ENCODE data around the gene FAM20A.

Gene FAM20A

DNA sequence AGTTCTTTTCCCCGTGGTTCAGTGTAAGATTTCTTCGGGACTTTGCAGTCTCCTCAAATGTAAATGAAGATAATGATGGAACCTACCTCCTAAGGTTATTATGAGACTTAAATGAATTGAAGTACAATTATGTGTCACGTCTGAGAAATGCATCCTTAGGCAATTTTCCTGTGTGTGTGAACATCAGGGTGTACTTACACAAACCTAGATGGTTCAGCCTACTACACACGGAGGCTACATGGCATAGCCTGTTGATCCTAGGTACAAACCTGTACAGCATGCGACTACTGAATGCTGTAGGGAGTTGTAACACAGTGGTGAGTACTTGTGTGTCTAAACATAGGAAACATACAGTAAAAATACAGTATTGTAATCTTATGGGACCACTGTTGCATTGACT lies 1.1 kb upstream of the FAM20A start:
- no peak for DNase-seq (ENCODE audit: low read depth)
- no peak overlapping the region for H3K4me3 ChIP-seq (ENCODE audit: low read depth, low read length)
- TF ChIP-seq, protein P1, sequence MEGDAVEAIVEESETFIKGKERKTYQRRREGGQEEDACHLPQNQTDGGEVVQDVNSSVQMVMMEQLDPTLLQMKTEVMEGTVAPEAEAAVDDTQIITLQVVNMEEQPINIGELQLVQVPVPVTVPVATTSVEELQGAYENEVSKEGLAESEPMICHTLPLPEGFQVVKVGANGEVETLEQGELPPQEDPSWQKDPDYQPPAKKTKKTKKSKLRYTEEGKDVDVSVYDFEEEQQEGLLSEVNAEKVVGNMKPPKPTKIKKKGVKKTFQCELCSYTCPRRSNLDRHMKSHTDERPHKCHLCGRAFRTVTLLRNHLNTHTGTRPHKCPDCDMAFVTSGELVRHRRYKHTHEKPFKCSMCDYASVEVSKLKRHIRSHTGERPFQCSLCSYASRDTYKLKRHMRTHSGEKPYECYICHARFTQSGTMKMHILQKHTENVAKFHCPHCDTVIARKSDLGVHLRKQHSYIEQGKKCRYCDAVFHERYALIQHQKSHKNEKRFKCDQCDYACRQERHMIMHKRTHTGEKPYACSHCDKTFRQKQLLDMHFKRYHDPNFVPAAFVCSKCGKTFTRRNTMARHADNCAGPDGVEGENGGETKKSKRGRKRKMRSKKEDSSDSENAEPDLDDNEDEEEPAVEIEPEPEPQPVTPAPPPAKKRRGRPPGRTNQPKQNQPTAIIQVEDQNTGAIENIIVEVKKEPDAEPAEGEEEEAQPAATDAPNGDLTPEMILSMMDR (IDR thresholded peaks at IDR 0.05; ENCODE audit: low read depth, low read length, missing control alignments), result no peak

DNA sequence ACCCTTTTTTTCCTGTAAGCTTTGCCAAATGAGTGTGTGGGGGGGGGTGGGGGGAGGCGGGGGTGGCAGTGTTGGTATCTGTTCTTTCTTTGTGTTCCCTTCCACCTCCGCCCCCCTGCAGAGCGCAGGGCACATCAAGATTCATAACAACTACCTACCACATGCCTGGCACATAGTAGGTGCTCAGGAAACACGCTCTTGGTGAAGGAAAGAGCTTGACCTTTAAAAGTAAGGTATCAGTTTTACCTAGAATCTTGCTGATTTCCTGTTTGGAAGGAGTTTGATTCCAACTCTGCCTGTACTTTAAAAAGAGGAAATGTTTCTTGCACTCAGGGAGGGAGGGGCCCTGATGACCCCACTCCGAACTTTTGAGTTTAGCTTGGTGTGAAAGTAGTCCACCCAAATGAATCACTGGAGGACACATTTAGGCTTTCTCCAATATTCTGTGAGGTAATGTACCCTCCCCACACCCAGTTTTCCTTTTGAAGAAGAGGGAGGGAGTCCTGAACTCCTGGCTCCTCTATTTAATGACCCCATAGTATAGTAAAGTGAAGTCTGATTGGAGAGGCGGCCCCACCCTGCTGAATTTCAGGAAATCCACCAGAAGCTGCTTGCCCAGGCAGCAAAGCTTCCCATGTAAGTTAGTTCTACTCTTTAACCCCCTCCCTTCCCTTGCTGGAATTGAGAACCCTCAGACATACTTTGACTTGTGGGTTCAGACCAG lies 560 bp upstream of the FAM20A start:
- no peak overlapping the region for H3K4me3 ChIP-seq (ENCODE audit: low read depth, low read length)
- TF ChIP-seq, protein P1 (IDR thresholded peaks at IDR 0.05; ENCODE audit: low read depth, low read length, missing control alignments), result no peak
- DNase-seq (ENCODE audit: low read depth), result no peak

DNA sequence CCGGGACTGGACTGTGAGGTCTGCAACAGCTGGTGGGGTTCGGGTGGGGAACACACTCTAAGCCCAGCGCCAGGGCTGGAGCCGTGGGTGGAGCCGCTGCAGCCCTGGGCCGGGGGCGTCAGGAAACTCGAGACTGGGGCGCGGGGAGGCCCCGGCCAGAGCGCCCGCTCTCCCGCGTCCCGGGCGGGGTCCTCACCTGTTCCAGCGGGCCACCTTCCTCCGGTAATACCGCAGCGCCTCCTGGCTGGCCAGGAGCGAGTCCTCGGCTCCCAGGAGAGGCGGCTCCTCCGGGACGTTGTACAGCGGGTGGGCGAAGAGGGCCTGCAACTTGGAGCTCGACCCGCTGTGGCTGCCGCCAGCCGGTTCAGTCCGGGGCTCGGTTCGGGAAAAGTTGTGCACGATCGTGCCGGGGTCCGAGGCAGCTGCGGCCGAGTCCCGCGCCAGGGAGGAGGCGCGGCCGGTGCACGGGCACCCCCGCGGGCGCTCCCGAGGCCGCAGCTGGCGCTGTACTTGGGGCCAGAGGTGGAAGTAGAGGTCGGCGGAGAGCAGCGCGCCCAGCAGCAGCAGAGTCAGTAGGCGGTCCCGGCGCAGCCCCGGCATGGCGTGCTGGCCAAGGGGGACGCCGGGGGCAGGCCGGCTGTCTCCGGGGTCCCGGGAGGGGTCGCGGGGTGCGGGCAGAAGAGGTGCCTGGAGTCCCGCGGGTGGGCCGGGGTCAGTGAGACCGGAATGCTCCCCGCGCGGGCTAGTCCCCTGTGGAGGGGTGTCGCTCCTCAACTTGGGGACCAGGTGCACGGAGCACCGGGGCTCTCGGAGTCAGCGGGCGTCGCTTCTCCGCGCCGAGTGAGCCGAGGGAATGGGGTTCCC lies 868 bp downstream of the FAM20A start:
- no peak for DNase-seq (ENCODE audit: low read depth)
- H3K4me3 ChIP-seq (ENCODE audit: low read depth, low read length), result no peak overlapping the region
- TF ChIP-seq, protein P1 (IDR thresholded peaks at IDR 0.05; ENCODE audit: low read depth, low read length, missing control alignments), result no peak

DNA sequence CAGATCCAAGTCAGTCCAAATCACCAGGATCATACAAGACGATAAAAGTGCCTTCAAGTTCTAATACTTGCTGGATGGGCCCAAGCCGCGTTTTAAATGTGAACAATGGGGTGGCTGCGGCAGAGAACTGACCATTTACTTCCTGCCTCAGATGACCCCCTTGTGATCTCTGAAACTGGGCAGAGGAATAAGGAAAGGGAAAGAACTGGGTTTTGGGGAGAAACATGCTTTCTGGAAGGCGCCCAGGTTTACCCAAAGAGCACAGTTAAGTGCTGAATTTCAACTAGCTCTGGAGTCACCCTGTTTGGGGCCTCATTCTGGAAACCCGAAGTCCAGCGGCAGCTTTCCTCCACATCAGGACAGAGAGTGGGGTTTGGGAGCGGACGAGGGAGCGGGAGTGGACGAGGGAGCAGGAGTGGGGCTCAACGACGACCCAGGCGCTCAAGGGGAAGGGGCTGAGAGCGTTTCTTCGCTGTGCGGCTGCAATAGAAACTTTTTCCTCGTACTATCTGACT lies 1.6 kb downstream of the FAM20A start:
- TF ChIP-seq, protein P1 (IDR thresholded peaks at IDR 0.05; ENCODE audit: low read depth, low read length, missing control alignments), result no peak
- no peak for DNase-seq (ENCODE audit: low read depth)
- no peak overlapping the region for H3K4me3 ChIP-seq (ENCODE audit: low read depth, low read length)

DNA sequence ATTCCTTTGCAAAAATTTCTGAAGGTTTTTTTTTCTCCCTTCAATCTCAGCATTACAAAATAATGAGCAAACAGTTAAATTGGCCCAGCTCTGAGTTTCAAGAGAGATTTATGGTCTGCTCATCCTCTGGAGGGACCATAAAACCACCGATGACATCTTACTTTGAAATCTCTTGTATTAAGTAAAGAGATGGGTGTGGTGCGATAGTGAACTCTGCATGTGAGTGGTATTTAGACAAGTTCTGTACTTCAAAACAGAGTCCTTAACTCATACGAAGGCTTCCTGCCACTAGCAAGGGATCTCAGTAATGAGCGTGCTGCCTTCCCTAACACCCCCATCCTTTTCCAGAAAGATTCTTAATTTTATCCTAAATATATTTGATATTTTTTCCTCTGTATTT lies 2.1 kb downstream of the FAM20A start:
- TF ChIP-seq, protein P1 (IDR thresholded peaks at IDR 0.05; ENCODE audit: low read depth, low read length, missing control alignments), result no peak
- H3K4me3 ChIP-seq (ENCODE audit: low read depth, low read length), result no peak overlapping the region
- DNase-seq (ENCODE audit: low read depth), result no peak

DNA sequence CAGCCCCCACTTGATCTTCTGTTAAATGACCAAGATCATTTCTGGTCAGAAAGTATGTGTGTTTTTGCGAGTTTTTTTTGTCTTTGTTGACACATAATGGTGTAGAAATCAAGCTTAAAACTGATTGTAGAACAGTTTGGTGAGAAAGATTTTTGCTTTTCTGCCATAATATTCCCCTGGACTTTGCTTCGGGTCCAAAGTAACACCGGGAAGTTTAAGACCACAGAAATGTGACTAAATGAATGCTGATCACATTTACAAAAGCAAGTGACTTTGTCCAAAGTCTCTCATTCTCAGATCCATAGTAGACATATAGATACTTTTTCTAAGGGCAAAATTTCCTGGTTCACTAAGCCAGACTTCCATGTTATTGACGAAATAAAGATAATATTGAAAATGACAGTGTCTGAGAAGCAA lies 2.6 kb downstream of the FAM20A start:
- H3K4me3 ChIP-seq (ENCODE audit: low read depth, low read length), result no peak overlapping the region
- DNase-seq (ENCODE audit: low read depth), result no peak
- TF ChIP-seq, protein P1 (IDR thresholded peaks at IDR 0.05; ENCODE audit: low read depth, low read length, missing control alignments), result no peak
